Vagina (tissue), 2 donors: ENCODE measurements around the gene MDGA2.

Experiments used
- POLR2A ChIP-seq, 2 donors: fragments of 450-650 bp; IDR thresholded peaks; one replicate each; pipeline ENCODE4 v1.6.1; 2017; ENCODE audit warnings: antibody characterized with exemption in 2 of 2, mild to moderate bottlenecking in 2 of 2, moderate library complexity in 2 of 2
- POLR2AphosphoS5 ChIP-seq, 2 donors: sonication (generic); formaldehyde crosslinking; IDR thresholded peaks; one replicate each; pipeline ENCODE4 v1.9.0; 2017; ENCODE audit warnings: antibody characterized with exemption in 2 of 2, mild to moderate bottlenecking in 2 of 2, low read depth in 1 of 2; ENCODE audit not compliant: insufficient read depth in 1 of 2

GRCh38 chr14:47454025-47454424 is 221.4 kb downstream of the MDGA2 start:
- TF ChIP-seq POLR2AphosphoS5 (IDR thresholded peaks at IDR 0.05; ENCODE audit: insufficient read depth in 1 of 2, low read depth in 1 of 2) (no peak), POLR2A (IDR thresholded peaks at IDR 0.05) (no peak)
